Renal pelvis (tissue), 12 donors: ENCODE results near the gene RILPL2. TPM values are rescaled to one million over a fixed set of nuclear protein-coding genes. Genes with fewer than 3 reads are reported as not detected.
A peak's percentile ranks its signal among the peaks of the same experiment; 100 is the strongest.
"Not testable (repeated sequence)": the region's sequence is repeated elsewhere in the genome, so short reads cannot be mapped to it uniquely, and the experiment has no call there.

Source experiments
- DNase-seq: peaks from one replicate; pipeline ENCODE4 v3.0.0-alpha.2; 2013
- long read RNA-seq, 16 experiments: transcript quantifications; one replicate each; lab custom pipeline, GENCODE V29; 2026
- polyA plus RNA-seq, 3 donors: library from polyadenylated mRNA; unstranded; fragments of 120-200 nt; gene quantifications; one replicate each; pipeline ENCODE4 v1.2.1, GENCODE V29; 2013; ENCODE audit not compliant: insufficient read length in 3 of 3

Gene RILPL2
- 1 to 10 TPM; 5.2 to 6.4 (median 5.6) TPM for polyA plus RNA-seq
- long read RNA-seq, donor 1, full-length matches to known transcripts = 9 of 9 reads
- long read RNA-seq, donor 1, partial matches to known transcripts = 0 of 9 reads
- long read RNA-seq, donor 1, other reads (novel, unspliced or antisense) = 0 of 9 reads
- long read RNA-seq, donor 2, full-length matches to known transcripts = 8 of 13 reads
- long read RNA-seq, donor 2, partial matches to known transcripts = 0 of 13 reads
- long read RNA-seq, donor 2, other reads (novel, unspliced or antisense) = 5 of 13 reads
- long read RNA-seq, donor 3, full-length matches to known transcripts = 8 of 8 reads
- long read RNA-seq, donor 3, partial matches to known transcripts = 0 of 8 reads
- long read RNA-seq, donor 3, other reads (novel, unspliced or antisense) = 0 of 8 reads
- long read RNA-seq, donor 4, full-length matches to known transcripts = 14 of 14 reads
- long read RNA-seq, donor 4, partial matches to known transcripts = 0 of 14 reads
- long read RNA-seq, donor 4, other reads (novel, unspliced or antisense) = 0 of 14 reads
- long read RNA-seq, donor 5, full-length matches to known transcripts = 2 of 2 reads
- long read RNA-seq, donor 5, partial matches to known transcripts = 0 of 2 reads
- long read RNA-seq, donor 5, other reads (novel, unspliced or antisense) = 0 of 2 reads
- long read RNA-seq, donor 6, full-length matches to known transcripts = 7 of 7 reads
- long read RNA-seq, donor 6, partial matches to known transcripts = 0 of 7 reads
- long read RNA-seq, donor 6, other reads (novel, unspliced or antisense) = 0 of 7 reads
- long read RNA-seq, donor 7, full-length matches to known transcripts = 10 of 10 reads
- long read RNA-seq, donor 7, partial matches to known transcripts = 0 of 10 reads
- long read RNA-seq, donor 7, other reads (novel, unspliced or antisense) = 0 of 10 reads
- long read RNA-seq, donor 8, full-length matches to known transcripts = 3 of 14 reads
- long read RNA-seq, donor 8, partial matches to known transcripts = 0 of 14 reads
- long read RNA-seq, donor 8, other reads (novel, unspliced or antisense) = 11 of 14 reads
- long read RNA-seq, donor 9, full-length matches to known transcripts = 7 of 7 reads
- long read RNA-seq, donor 9, partial matches to known transcripts = 0 of 7 reads
- long read RNA-seq, donor 9, other reads (novel, unspliced or antisense) = 0 of 7 reads
- long read RNA-seq, donor 10, full-length matches to known transcripts = 9 of 67 reads
- long read RNA-seq, donor 10, partial matches to known transcripts = 58 of 67 reads
- long read RNA-seq, donor 10, other reads (novel, unspliced or antisense) = 0 of 67 reads
- long read RNA-seq, donor 11, full-length matches to known transcripts = 3 of 3 reads
- long read RNA-seq, donor 11, partial matches to known transcripts = 0 of 3 reads
- long read RNA-seq, donor 11, other reads (novel, unspliced or antisense) = 0 of 3 reads
- long read RNA-seq, donor 12, full-length matches to known transcripts = 15 of 15 reads
- long read RNA-seq, donor 12, partial matches to known transcripts = 0 of 15 reads
- long read RNA-seq, donor 12, other reads (novel, unspliced or antisense) = 0 of 15 reads
- long read RNA-seq, donor 13, full-length matches to known transcripts = 2 of 2 reads
- long read RNA-seq, donor 13, partial matches to known transcripts = 0 of 2 reads
- long read RNA-seq, donor 13, other reads (novel, unspliced or antisense) = 0 of 2 reads
- long read RNA-seq, donor 14 = 0 reads
- long read RNA-seq, donor 15, full-length matches to known transcripts = 7 of 57 reads
- long read RNA-seq, donor 15, partial matches to known transcripts = 50 of 57 reads
- long read RNA-seq, donor 15, other reads (novel, unspliced or antisense) = 0 of 57 reads
- long read RNA-seq, donor 16, full-length matches to known transcripts = 16 of 16 reads
- long read RNA-seq, donor 16, partial matches to known transcripts = 0 of 16 reads
- long read RNA-seq, donor 16, other reads (novel, unspliced or antisense) = 0 of 16 reads

- peak; percentile 73 for DNase-seq
Observed at GRCh38 chr12:123436017-123436964, at the start of gene RILPL2. TSS of gene RILPL2 (minus strand) at chr12:123436684. CDS start at chr12:123436420, 264 bp downstream.

- DNase-seq = no peak
Observed at GRCh38 chr12:123485756-123486155, 49.3 kb upstream of the RILPL2 start.

GRCh38 chr12:123483602-123484248, 47.2 kb upstream of the RILPL2 start:
- no peak for DNase-seq

- DNase-seq = no peak
Observed at GRCh38 chr12:123482876-123483275, 46.4 kb upstream of the RILPL2 start.

GRCh38 chr12:123481251-123481650, 44.8 kb upstream of the RILPL2 start:
- DNase-seq = not testable (repeated sequence)

- DNase-seq = no peak
Observed at GRCh38 chr12:123479442-123480180, 43.1 kb upstream of the RILPL2 start.

- DNase-seq = no peak
Observed at GRCh38 chr12:123478762-123479161, 42.3 kb upstream of the RILPL2 start.

GRCh38 chr12:123478069-123478468, 41.6 kb upstream of the RILPL2 start:
- DNase-seq = no peak

GRCh38 chr12:123475246-123475703, 38.8 kb upstream of the RILPL2 start:
- DNase-seq = peak; percentile 58

- peak; percentile 67 for DNase-seq
Observed at GRCh38 chr12:123474485-123475245, 38.2 kb upstream of the RILPL2 start.

- DNase-seq = no peak
Observed at GRCh38 chr12:123472438-123472849, 36.0 kb upstream of the RILPL2 start.

- no peak for DNase-seq
Observed at GRCh38 chr12:123471374-123472068, 35.0 kb upstream of the RILPL2 start.

GRCh38 chr12:123469978-123470377, 33.5 kb upstream of the RILPL2 start:
- DNase-seq = no peak

GRCh38 chr12:123468786-123469185, 32.3 kb upstream of the RILPL2 start:
- no peak for DNase-seq

- no peak for DNase-seq
Observed at GRCh38 chr12:123465084-123465483, 28.6 kb upstream of the RILPL2 start.

- DNase-seq = not testable (repeated sequence)
Observed at GRCh38 chr12:123463174-123463573, 26.7 kb upstream of the RILPL2 start.
